HepG2 (cell line): ENCODE data around the gene SERPINE2.

ENCODE experiments used
- ATF1 ChIP-seq: IDR thresholded peaks from 2 replicates; pipeline ENCODE4 v1.6.1; 2016; ENCODE audit warnings: mild to moderate bottlenecking, control low read depth
- CBX2 ChIP-seq, 2 experiments: fragments of 200-600 bp in 1 of 2; sonication (generic); formaldehyde crosslinking in 1 of 2; IDR thresholded peaks; 2 replicates each; pipeline versions ENCODE4 v1.7.0 to v1.8.1; 2018 to 2022; ENCODE audit warnings: low read depth in 2 of 2, low read length in 1 of 2, mild to moderate bottlenecking in 1 of 2, missing genetic modification reagents in 1 of 2
- FLYWCH1 ChIP-seq: sonication (generic); formaldehyde crosslinking; IDR thresholded peaks from 2 replicates; pipeline ENCODE4 v1.8.1; 2023; ENCODE audit warnings: mild to moderate bottlenecking, missing genetic modification reagents
- HOXA7 ChIP-seq: sonication (generic); formaldehyde crosslinking; IDR thresholded peaks from 2 replicates; pipeline ENCODE4 v1.8.1; 2022; ENCODE audit warnings: mild to moderate bottlenecking, missing genetic modification reagents, moderate library complexity
- JUND ChIP-seq: sonication (generic); formaldehyde crosslinking; IDR thresholded peaks from 2 replicates; pipeline ENCODE4 v1.8.0; 2022; ENCODE audit warnings: mild to moderate bottlenecking, missing genetic modification reagents
- PHF20 ChIP-seq: sonication (generic); formaldehyde crosslinking; IDR thresholded peaks from 2 replicates; pipeline ENCODE4 v1.5.0; 2020; ENCODE audit warnings: mild to moderate bottlenecking, missing genetic modification reagents
- POLR2A ChIP-seq, 2 experiments: IDR thresholded peaks; 2 replicates each; pipeline ENCODE4 v1.6.1; 2011; ENCODE audit warnings: low read depth in 2 of 2, low read length in 2 of 2, mild to moderate bottlenecking in 1 of 2, moderate library complexity in 1 of 2; ENCODE audit not compliant: insufficient read depth in 1 of 2
- RAD21 ChIP-seq: fragments of 450-650 bp; formaldehyde crosslinking; IDR thresholded peaks from 2 replicates; pipeline ENCODE4 v1.5.0; 2020; ENCODE audit warnings: mild to moderate bottlenecking
- SALL2 ChIP-seq: sonication (generic); formaldehyde crosslinking; IDR thresholded peaks from 2 replicates; pipeline ENCODE4 v1.8.1; 2023; ENCODE audit warnings: mild to moderate bottlenecking, missing genetic modification reagents, inconsistent platforms
- SP1 ChIP-seq, 2 experiments: fragments of 450-650 bp in 1 of 2; sonication (generic) in 1 of 2; formaldehyde crosslinking in 1 of 2; IDR thresholded peaks; 2 replicates each; pipeline versions ENCODE4 v1.4.0 to v1.6.1; 2016 to 2020; ENCODE audit warnings: missing genetic modification reagents in 1 of 2
- ZNF562 ChIP-seq: sonication (generic); formaldehyde crosslinking; IDR thresholded peaks from 2 replicates; pipeline ENCODE4 v1.8.0; 2022; ENCODE audit warnings: missing genetic modification reagents, borderline replicate concordance
- ZNF629 ChIP-seq: sonication (generic); formaldehyde crosslinking; conservative IDR thresholded peaks from 2 replicates; pipeline ENCODE4 v1.5.0; 2020; ENCODE audit warnings: missing genetic modification reagents
- TF ChIP-seq, protein P1 (sequence below): sonication (generic); formaldehyde crosslinking; IDR thresholded peaks from 2 replicates; pipeline ENCODE4 v1.5.0; 2020; ENCODE audit warnings: mild to moderate bottlenecking, missing genetic modification reagents, moderate library complexity
- TF ChIP-seq, protein P2 (sequence below): sonication (generic); formaldehyde crosslinking; IDR thresholded peaks from 2 replicates; pipeline ENCODE4 v1.5.0; 2020; ENCODE audit warnings: missing genetic modification reagents, mild to moderate bottlenecking, borderline replicate concordance

DNA sequence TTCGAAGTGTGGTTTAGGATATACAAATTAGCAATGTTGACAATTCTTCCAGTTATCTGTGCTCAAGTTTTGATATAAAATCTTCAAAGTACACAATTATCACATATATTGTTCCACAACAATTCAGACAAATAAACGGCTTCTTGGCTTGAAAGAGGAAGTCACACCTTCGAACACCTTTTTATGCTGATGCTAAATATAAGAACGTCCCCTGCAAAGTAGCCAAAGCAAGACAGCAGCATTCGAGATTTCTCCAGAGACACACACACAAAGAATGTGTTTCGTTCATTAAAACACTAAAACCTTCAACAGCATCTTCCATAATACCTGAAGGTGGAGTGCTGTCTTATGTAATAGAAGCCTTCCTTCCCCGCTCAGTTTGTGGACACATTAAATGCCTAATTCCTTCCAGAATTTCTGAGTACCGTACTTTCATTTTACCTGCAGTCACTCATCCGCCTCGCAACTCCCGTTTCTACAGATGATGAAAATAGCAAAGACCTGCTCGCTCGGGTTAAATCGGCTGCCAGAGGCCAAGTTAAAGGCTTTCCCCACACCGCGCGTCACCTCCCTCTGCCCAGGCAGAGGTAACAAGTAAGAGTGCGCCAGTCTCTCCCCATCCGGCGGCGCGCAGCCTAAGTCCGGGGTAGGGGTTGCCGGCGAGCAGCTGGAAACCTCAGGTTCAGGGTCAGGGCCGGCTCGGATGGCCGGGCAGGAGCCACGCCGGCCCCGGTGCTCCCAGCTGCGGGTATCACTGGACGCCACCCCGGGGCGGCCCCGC, 847 bp downstream of the SERPINE2 start:
- TF ChIP-seq ZNF629 (no peak), SP1 (IDR thresholded peaks at IDR 0.05) (no peak), SP1 (CRISPR knock-in tag; IDR thresholded peaks at IDR 0.05) (no peak), CBX2 (IDR thresholded peaks at IDR 0.05; ENCODE audit: low read depth, low read length) (peak; percentile 69; the same call in 1 of the 2 replicates), CBX2 (CRISPR knock-in tag; IDR thresholded peaks at IDR 0.05; ENCODE audit: low read depth) (no peak), PHF20 (no peak), FLYWCH1 (CRISPR knock-in tag) (no peak), ATF1 (CRISPR knock-in tag) (no peak), HOXA7 (no peak), SALL2 (CRISPR knock-in tag) (0 out of 2 replicates have a peak, but pooled peaks have one; percentile 34), RAD21 (CRISPR knock-in tag) (no peak), POLR2A (IDR thresholded peaks at IDR 0.05; ENCODE audit: insufficient read depth in 1 of 2, low read depth in 2 of 2, low read length in 2 of 2) (no peak), ZNF562 (CRISPR knock-in tag) (no peak), JUND (CRISPR knock-in tag) (no peak)
- TF ChIP-seq, protein P1, sequence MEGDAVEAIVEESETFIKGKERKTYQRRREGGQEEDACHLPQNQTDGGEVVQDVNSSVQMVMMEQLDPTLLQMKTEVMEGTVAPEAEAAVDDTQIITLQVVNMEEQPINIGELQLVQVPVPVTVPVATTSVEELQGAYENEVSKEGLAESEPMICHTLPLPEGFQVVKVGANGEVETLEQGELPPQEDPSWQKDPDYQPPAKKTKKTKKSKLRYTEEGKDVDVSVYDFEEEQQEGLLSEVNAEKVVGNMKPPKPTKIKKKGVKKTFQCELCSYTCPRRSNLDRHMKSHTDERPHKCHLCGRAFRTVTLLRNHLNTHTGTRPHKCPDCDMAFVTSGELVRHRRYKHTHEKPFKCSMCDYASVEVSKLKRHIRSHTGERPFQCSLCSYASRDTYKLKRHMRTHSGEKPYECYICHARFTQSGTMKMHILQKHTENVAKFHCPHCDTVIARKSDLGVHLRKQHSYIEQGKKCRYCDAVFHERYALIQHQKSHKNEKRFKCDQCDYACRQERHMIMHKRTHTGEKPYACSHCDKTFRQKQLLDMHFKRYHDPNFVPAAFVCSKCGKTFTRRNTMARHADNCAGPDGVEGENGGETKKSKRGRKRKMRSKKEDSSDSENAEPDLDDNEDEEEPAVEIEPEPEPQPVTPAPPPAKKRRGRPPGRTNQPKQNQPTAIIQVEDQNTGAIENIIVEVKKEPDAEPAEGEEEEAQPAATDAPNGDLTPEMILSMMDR (CRISPR knock-in tag), result no peak
- TF ChIP-seq, protein P2, sequence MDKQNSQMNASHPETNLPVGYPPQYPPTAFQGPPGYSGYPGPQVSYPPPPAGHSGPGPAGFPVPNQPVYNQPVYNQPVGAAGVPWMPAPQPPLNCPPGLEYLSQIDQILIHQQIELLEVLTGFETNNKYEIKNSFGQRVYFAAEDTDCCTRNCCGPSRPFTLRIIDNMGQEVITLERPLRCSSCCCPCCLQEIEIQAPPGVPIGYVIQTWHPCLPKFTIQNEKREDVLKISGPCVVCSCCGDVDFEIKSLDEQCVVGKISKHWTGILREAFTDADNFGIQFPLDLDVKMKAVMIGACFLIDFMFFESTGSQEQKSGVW (CRISPR knock-in tag), result no peak
